Stimulated activated naive CD8-positive, alpha-beta T cell treated with anti-CD3 and anti-CD28 coated beads, Interleukin-15, Interleukin-2, amounts not matched to agents 100 U/mL and 50 U/mL, for 24 hours (primary cell): ENCODE data around the gene MATR3.
"Not testable (repeated sequence)": the region's sequence is repeated elsewhere in the genome, so short reads cannot be mapped to it uniquely, and the experiment has no call there.

Experiments used
- ATAC-seq: fragments of 150-1000 bp; cut with Tn5 transposase; one replicate; pipeline ENCODE4 v1.10.0; 2021
- DNase-seq: peaks from one replicate; pipeline ENCODE4 v3.0.0; 2021

MATR3 gene

GRCh38 chr5:139297439-139298133 is 4.0 kb downstream of the MATR3 start:
- ATAC-seq (no peak), DNase-seq (no peak)

- ATAC-seq (no peak), DNase-seq (no peak)
Measured at GRCh38 chr5:139298242-139298641, 4.7 kb downstream of the MATR3 start.

DNA sequence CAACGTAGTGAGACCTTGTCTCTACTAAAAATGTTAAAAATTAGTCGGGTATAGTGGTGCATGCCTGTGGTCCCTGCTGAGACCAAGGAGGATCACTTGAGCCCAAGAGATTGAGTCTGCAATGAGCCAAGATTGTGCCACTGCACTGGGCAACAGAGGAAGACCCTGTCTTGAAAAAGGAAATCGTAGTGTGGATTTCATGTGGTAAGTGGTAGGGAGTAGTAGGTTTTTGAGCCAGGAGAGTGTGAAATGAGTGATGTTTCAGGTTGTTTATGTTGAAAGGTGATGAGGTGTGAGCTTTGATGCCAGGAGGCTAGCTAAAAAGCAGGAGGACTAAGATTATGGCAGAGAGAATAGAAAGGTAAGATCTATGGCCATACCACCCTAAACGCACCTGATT is 5.9 kb downstream of the MATR3 start:
- no peak for DNase-seq
- peak; percentile 6 for ATAC-seq

GRCh38 chr5:139301808-139302499 is 8.4 kb downstream of the MATR3 start:
- DNase-seq (no peak), ATAC-seq (no peak)

- DNase-seq (no peak), ATAC-seq (no peak)
Measured at GRCh38 chr5:139304391-139305324, 11.1 kb downstream of the MATR3 start.

DNA sequence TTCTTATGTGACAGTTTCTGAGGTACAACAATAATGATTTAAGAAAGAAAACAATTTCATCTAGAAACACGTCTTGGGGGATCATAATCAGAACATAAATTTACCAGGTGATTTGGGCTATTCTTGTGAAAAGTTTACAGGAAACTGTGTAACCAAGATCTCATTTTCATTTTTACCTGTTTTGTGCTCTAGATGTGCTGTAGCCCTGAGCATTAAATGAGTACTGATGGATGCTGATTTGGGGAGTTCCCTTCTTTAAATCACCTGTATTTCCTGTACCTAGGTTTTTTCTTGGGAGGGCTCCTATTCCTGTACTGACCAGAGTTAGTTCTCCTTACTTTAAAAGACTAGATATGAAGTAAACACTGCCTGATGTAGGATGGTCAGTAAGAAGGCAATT is 12.7 kb downstream of the MATR3 start:
- ATAC-seq (no peak), DNase-seq (no peak)

- peak; percentile 53 for ATAC-seq
- no peak for DNase-seq
Measured at GRCh38 chr5:139306628-139307379, 13.3 kb downstream of the MATR3 start.

GRCh38 chr5:139308797-139309196 is 15.3 kb downstream of the MATR3 start:
- DNase-seq, result no peak
- no peak for ATAC-seq

- DNase-seq, ATAC-seq: not testable (repeated sequence)
Measured at GRCh38 chr5:139310715-139311186, 17.2 kb downstream of the MATR3 start.

DNA sequence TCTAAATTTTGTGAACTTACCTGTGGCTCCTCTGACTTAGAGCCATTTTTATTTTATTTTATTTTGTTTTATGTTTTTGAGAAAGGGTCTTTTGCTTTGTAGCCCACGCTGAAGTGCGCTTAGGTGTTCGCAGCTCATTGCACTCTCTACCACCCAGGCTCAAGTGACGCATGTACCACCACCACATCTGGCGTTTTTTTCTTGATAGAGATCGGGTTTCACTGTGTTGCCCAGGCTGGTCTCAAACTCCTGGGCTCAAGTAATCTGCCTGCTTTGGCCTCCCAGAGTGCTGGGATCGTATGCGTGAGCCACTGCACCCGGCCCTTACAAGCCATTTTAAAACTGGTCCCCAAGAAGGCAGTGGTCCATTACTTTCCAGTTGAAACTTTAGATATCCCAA is 18.5 kb downstream of the MATR3 start:
- DNase-seq, result no peak

GRCh38 chr5:139314276-139314675 is 20.7 kb downstream of the MATR3 start:
- no peak for ATAC-seq

More for the DNA sequence above, 18.5 kb downstream of the MATR3 start:
- ATAC-seq, result no peak

GRCh38 chr5:139315056-139315615 is 21.6 kb downstream of the MATR3 start:
- DNase-seq (no peak), ATAC-seq (no peak)

More at GRCh38 chr5:139314276-139314675, 20.7 kb downstream of the MATR3 start:
- no peak for DNase-seq

DNA sequence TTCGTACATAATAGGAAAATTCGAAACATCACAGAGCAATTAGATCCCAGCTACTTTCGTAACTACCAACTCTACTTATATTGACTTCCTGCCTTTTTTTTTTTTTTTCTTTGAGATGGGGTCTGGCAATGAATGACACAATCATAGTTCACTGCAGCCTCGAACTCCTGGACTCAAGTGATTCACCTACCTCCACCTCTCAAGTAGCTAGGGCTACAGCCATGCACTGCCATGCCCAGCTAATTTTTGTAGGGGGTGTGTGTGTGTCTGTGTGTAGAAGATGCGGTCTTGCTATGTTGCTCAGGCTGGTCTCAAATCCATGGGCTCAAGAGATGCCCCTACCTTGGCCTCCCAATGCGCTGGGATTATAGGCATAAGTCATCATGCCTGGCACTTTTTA is 42.3 kb downstream of the MATR3 start:
- no peak for DNase-seq
- peak; percentile 48 for ATAC-seq

DNA sequence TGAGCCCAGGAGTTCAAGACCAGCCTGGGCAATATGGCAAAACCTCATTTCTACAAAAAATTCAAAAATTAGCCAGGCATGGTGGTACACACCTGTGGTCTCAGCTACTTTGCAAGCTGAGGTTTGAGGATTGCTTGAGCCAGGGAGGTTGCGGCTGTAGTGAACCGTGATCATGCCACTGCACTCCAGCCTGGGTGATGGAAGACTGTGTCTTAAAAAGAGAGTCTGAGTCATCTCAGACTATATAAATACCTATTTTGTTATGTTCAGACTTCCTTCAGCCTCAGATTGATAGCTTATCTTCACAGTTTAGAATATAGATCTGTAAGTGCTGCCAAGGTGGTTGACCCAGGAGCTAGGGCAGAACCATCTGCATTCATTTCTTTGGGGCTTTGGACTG is 46.5 kb downstream of the MATR3 start:
- no peak for DNase-seq
- no peak for ATAC-seq

GRCh38 chr5:139341187-139341688 is 47.7 kb downstream of the MATR3 start:
- DNase-seq (no peak), ATAC-seq (no peak)

DNA sequence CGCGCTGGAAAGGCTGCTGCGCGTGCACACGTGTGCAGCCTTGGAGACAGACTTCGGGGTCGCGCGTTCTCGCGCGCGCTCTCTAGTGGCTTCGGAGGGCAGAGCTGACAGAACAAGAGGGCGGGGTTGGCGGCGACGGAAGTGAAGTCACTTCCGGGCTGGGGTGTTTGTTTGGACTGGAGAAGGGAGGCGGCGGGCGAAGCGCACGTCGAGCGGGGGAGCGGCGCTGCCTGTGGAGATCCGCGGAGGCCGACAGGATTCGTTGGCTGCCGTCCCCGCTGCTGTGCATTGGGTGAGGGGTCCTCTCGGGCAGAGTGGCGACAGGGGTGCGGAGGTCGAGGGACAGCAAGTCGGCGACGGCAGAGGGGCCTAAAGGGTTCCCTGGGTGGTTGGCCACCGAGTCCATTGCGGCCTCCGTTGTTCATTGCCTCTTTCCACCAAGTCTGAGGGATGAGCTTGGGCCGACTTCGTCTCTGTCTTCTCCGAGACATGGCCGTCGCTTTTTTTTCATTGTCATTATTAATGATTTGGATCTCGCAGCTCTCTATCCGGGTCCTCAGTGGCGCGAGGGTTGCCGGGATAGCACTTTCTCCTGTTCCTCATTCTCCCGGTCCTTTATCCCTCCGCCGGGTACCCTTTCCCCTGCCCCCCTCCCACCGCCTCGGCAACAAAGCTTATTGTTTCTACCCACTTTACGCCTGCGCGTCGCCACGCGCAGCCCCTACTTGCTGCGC is 48.3 kb downstream of the MATR3 start, which contains the start of gene PAIP2:
Gene PAIP2 (plus strand): TSS at position 166 of the 734 bp plus-strand sequence. CDS start 21,931 bp downstream, outside the sequence.
- DNase-seq (peak; percentile 98), ATAC-seq (peak; percentile 95)

DNA sequence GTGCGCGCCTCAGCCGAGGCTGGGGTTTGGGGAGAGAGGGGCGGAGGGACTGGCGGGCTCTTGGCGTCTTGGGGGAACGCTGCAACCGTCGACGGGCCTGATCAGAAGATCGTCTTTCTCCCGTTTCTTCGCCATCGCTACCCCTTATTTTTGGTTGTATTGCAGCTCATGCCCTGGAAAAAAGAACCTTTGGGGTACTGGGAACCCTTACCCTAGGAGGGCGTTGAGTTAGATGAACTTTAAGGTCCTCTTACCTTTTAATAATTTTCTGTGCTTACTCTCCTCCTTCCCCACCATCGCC is 48.8 kb downstream of the MATR3 start:
- DNase-seq (no peak), ATAC-seq (peak; percentile 70)

GRCh38 chr5:139343476-139343875 is 49.9 kb downstream of the MATR3 start:
- DNase-seq, result no peak
- ATAC-seq, result no peak

DNA sequence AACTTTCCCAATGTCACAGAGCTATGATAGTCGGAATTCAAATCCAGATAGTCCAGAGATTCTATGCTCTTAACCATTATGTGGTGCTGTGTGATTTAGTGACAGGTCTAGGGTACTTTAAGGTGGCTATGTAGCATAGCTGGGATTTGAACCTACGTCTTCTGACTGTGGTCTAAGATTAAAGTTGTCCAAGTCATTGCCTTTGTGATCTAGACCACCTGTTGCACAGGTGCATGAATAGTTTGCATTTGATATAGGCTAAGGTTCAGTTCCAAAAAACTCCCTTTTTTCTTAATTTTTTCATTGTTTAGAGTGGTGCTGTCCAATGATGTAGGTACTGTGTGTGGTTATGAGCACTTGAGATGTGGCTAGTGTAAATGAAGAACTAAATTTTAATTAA is 50.6 kb downstream of the MATR3 start:
- DNase-seq (no peak), ATAC-seq (no peak)

DNA sequence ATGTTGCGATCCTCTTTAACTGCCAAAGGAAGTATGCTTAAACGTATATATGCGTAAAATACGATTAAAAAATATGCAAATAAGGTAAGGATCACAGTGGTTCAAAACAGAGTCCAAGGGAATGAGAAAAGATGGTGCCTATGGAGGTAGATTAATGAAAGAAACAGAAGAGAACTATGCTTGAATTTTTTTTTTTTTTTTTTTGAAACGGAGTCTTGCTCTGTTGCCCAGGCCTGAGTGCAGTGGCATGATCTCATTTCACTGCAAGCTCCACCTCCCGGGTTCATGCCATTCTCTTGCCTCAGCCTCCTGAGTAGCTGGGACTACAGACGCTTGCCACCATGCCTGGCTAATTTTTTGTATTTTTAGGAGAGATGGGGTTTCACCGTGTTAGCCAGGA is 51.9 kb downstream of the MATR3 start:
- ATAC-seq, result not testable (repeated sequence)

More for the DNA sequence above, 51.9 kb downstream of the MATR3 start:
- not testable (repeated sequence) for DNase-seq
